ACHN (cell line): ENCODE data around the gene NT5DC4.
"Not testable (repeated sequence)": the region's sequence is repeated elsewhere in the genome, so short reads cannot be mapped to it uniquely, and the experiment has no call there.

Experiments used
- DNase-seq: peaks from one replicate; pipeline ENCODE4 v3.0.0-alpha.2; 2015
- in situ Hi-C: cut with HindIII; loops from 2 replicates; pipeline ENCODE4 v1.10.0; 2017; ENCODE audit warnings: low sequenced_read_pairs, low pct_ligation_motif_present, low pct_unique_long_range_greater_than_20kb

The NT5DC4 gene

DNA sequence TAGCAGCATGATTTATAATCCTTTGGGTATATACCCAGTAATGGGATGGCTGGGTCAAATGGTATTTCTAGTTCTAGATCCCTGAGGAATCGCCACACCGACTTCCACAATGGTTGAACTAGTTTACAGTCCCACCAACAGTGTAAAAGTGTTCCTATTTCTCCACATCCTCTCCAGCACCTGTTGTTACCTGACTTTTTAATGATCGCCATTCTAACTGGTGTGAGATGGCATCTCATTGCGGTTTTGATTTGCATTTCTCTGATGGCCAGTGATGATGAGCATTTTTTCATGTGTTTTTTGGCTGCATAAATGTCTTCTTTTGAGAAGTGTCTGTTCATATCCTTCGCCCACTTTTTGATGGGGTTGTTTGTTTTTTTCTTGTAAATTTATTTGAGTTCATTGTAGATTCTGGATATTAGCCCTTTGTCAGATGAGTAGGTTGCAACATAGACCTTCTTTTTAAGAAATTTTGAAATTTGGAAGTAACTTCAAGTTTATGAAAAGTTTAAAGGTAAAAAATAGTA, 3.9 kb upstream of the NT5DC4 start:
- DNase-seq, in situ Hi-C loops: not testable (repeated sequence)

- in situ Hi-C loops: no loop called here
Observed at GRCh38 chr2:112718863-112719370, 1.9 kb upstream of the NT5DC4 start.

GRCh38 chr2:112721819-112722522, 1.2 kb downstream of the NT5DC4 start:
- in situ Hi-C loops: no loop called here
- DNase-seq: no peak

More at GRCh38 chr2:112718863-112719370, 1.9 kb upstream of the NT5DC4 start:
- no peak for DNase-seq

- no peak for DNase-seq
- in situ Hi-C loops: no loop called here
Observed at GRCh38 chr2:112722816-112723546, 2.2 kb downstream of the NT5DC4 start.

- in situ Hi-C loops: no loop called here
- DNase-seq: no peak
Observed at GRCh38 chr2:112723547-112723940, 2.7 kb downstream of the NT5DC4 start.

GRCh38 chr2:112723995-112724394, 3.2 kb downstream of the NT5DC4 start:
- in situ Hi-C loops: no loop called here
- no peak for DNase-seq

DNA sequence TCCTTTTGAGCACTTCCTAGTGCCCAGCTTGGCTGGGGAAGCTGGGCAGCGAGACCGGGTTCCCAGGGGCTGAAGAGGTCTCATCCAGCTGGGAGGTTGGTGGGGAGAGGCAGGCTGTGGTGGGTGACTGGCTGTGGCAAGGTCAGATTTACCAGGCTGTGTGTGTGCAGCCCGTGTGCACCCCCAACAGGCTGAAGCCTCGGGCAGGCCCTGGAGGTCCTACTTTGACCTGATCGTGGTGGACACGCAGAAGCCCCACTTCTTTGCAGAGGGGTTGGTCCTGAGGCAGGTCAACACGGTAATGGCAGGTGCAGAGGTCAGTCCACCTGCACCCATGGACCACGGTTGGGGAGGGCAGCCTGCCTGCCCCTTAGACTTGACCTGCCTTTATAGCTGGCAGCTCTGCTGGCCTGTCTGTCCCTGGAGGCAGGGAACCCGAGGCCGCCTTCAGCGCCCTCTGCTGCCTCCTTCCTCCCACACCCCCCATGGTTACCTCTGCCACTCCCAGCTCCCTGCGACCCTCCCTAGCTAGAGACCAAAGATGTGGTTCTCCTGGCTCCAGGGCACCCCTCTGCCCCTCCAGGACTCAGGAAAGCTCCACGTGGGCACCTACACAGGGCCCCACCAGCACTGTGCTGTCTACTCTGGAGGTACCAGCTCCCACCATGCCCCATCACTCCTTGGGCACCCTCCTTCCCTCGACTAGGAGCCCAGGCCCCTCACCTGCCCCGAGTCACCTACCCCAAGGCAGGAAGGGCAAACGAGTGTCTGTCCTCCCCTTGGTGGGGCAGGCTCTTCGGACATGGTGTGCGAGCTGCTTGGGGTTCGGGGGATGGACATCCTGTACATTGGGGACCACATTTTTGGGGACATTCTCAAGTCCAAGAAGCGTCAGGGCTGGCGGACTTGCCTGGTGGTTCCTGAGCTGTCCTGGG, 4.0 kb downstream of the NT5DC4 start:
- in situ Hi-C loops: no loop called here
- peak; percentile 58 for DNase-seq

- in situ Hi-C loops: no loop called here
- no peak for DNase-seq
Observed at GRCh38 chr2:112725545-112726457, 5.0 kb downstream of the NT5DC4 start.

- DNase-seq: peak; percentile 94
- in situ Hi-C loops: no loop called here
Observed at GRCh38 chr2:112726487-112727190, 5.8 kb downstream of the NT5DC4 start.

- in situ Hi-C loops: no loop called here
- DNase-seq: no peak
Observed at GRCh38 chr2:112727276-112728028, 6.6 kb downstream of the NT5DC4 start.

DNA sequence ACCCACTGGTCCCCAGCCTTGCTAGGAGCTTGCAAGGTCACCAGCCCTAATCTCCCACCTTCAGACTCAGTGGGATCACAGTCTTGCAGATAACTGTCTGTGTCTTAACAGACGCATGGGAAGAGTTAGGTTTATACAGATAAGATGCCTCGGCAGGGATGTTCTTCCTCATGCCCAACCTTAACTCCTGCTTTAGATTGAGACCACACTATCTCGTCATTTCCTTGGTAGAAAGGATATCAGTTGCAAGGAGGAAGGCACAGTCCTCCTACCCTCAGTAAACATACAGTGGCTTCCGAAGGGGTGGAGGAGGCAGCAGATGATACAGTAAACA, 7.2 kb downstream of the NT5DC4 start:
- DNase-seq: no peak
- in situ Hi-C loops: no loop called here

DNA sequence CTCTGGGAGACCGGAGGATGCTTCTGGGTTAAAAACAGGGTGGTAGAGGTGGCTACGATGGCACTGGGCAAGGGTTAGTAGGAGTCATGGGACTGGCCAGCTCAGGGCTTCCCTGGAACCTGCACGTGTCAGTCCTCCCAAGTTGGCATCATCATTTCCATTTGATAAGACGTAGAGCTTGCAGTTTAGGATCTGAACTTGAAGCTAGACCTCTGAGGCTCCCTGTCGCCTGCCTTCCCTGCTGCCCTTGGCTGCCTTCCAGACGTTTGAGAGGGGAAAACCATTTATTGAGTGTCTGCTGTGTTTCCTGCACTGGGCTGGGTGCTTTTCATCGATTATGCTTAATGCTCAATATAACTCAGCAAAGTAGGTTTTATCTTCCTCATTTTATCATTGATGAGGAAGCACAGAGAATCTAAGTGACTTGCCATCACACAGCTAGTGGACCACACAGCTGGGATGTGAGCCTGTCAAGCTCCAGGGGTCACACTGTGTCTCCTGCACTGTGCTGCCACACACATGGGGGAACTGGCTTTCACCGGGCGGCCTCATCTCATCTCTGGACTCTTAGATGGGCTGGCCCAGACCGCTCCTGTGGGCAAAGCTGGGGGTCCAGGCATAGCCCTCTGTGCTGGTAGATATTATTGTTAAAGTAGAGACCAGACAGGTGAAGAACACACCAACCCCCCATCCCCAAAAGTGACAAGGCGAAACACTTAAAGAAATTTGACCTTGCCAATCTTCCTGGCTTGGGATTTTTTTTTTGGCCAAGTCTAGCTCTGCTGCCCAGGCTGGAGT, 7.8 kb downstream of the NT5DC4 start:
- no peak for DNase-seq
- in situ Hi-C loops: no loop called here

- in situ Hi-C loops: no loop called here
Observed at GRCh38 chr2:112730216-112730615, 9.4 kb downstream of the NT5DC4 start.

GRCh38 chr2:112730791-112731190, 10.0 kb downstream of the NT5DC4 start:
- in situ Hi-C loops: no loop called here
- no peak for DNase-seq

More at GRCh38 chr2:112730216-112730615, 9.4 kb downstream of the NT5DC4 start:
- DNase-seq: no peak

GRCh38 chr2:112731479-112731878, 10.7 kb downstream of the NT5DC4 start:
- in situ Hi-C loops: no loop called here
- no peak for DNase-seq

- in situ Hi-C loops: no loop called here
Observed at GRCh38 chr2:112733456-112733855, 12.6 kb downstream of the NT5DC4 start.

More at GRCh38 chr2:112733456-112733855, 12.6 kb downstream of the NT5DC4 start:
- DNase-seq: no peak
